GM10266 (cell line): ENCODE results near the gene HOXA2.

Experiments
- DNase-seq: peaks from one replicate; pipeline ENCODE4 v3.0.0; 2012; ENCODE audit errors: extremely low spot score
- TF ChIP-seq, protein P1 (sequence below): IDR thresholded peaks from 2 replicates; pipeline ENCODE4 v1.5.1; 2012; ENCODE audit warnings: mild to moderate bottlenecking, low read depth; ENCODE audit not compliant: control insufficient read depth, insufficient read depth; ENCODE audit errors: missing control alignments

Gene HOXA2

GRCh38 chr7:27116962-27117886 is 14.7 kb upstream of the HOXA2 start:
- TF ChIP-seq, protein P1, sequence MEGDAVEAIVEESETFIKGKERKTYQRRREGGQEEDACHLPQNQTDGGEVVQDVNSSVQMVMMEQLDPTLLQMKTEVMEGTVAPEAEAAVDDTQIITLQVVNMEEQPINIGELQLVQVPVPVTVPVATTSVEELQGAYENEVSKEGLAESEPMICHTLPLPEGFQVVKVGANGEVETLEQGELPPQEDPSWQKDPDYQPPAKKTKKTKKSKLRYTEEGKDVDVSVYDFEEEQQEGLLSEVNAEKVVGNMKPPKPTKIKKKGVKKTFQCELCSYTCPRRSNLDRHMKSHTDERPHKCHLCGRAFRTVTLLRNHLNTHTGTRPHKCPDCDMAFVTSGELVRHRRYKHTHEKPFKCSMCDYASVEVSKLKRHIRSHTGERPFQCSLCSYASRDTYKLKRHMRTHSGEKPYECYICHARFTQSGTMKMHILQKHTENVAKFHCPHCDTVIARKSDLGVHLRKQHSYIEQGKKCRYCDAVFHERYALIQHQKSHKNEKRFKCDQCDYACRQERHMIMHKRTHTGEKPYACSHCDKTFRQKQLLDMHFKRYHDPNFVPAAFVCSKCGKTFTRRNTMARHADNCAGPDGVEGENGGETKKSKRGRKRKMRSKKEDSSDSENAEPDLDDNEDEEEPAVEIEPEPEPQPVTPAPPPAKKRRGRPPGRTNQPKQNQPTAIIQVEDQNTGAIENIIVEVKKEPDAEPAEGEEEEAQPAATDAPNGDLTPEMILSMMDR, result no peak
- DNase-seq, result no peak

- DNase-seq, result no peak
- TF ChIP-seq, protein P1, result no peak
Measured at GRCh38 chr7:27116031-27116961, 13.8 kb upstream of the HOXA2 start.

GRCh38 chr7:27115221-27116026 is 12.9 kb upstream of the HOXA2 start:
- TF ChIP-seq, protein P1, result no peak
- no peak for DNase-seq

- DNase-seq, result no peak
- TF ChIP-seq, protein P1, result no peak
Measured at GRCh38 chr7:27114881-27115220, 12.4 kb upstream of the HOXA2 start.

DNA sequence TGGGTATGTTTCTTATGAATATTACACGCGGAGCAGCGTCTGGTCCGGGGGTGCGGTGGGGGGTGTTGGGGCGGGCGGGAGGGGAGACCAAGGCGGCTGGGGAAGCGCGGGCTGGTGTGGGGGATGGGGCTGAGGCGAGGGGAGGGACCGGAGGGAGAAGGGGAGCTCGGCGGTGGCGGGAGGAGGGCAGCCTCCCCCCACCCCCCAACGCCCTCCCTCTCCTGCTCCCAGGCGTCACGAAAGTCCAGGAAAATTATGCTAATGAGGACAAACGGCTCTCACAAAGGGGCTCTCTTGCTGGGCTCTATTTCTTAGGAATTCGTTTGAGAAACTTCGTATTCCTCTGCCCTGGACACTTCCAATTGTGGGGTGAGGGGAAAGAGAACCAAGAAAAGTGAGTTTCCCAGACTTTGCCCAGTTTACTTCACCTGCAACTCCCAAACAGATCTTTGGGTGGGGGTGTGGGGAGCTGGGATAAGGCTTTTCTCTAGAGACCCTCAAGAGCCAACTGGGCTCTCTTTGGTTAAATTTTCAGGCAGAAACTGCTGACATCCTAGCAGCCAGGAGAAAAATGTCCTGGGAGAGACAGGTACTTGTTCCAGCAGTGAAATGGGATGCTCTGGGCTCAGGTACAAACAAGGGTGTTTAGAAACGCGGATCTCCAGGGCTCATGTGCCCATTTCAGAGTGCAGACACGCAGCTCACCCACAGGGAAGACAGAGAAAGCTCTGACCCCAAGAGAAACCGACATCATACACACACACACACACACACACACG is 11.7 kb upstream of the HOXA2 start:
- no peak for DNase-seq
- TF ChIP-seq, protein P1, result no peak
